K562 (cell line): ENCODE measurements around the gene APEX2. TPM values are rescaled to one million over a fixed set of nuclear protein-coding genes. Genes with fewer than 3 reads are reported as not detected.

ENCODE experiments used
- ARHGAP35 ChIP-seq: fragments of 450-650 bp; IDR thresholded peaks from 2 replicates; pipeline ENCODE4 v1.6.1; 2018; ENCODE audit not compliant: partially characterized antibody
- CEBPZ ChIP-seq: fragments of 150-350 bp; IDR thresholded peaks from 2 replicates; pipeline ENCODE4 v1.6.1; 2014; ENCODE audit warnings: low read depth, mild to moderate bottlenecking, low read length, borderline replicate concordance
- CREB3 ChIP-seq: fragments of 450-650 bp; conservative IDR thresholded peaks from 2 replicates; pipeline ENCODE4 v1.6.1; 2016; ENCODE audit warnings: missing genetic modification characterization, low read depth, mild to moderate bottlenecking, missing compliant biosample characterization, moderate library complexity
- ELF4 ChIP-seq: fragments of 450-650 bp; formaldehyde crosslinking; IDR thresholded peaks from 2 replicates; pipeline ENCODE4 v1.4.0; 2022; ENCODE audit warnings: missing genetic modification characterization
- GABPA ChIP-seq: fragments of 200-800 bp; sonication (Bioruptor generic); conservative IDR thresholded peaks from 2 replicates; pipeline ENCODE4 v1.6.1; 2016; ENCODE audit warnings: low read depth, missing genetic modification characterization, missing compliant biosample characterization
- GTF2A2 ChIP-seq: IDR thresholded peaks from 2 replicates; pipeline ENCODE4 v1.6.1; 2016; ENCODE audit warnings: mild to moderate bottlenecking, missing genetic modification characterization, missing compliant biosample characterization
- HSF4 ChIP-seq: fragments of 250-450 bp; sonication (Bioruptor Pico); IDR thresholded peaks from 2 replicates; pipeline ENCODE4 v2.1.2; 2022; ENCODE audit warnings: mild to moderate bottlenecking, moderate library complexity, borderline replicate concordance
- KAT7 ChIP-seq: sonication (generic); formaldehyde crosslinking; IDR thresholded peaks from 2 replicates; pipeline ENCODE4 v1.8.0; 2022; ENCODE audit warnings: missing genetic modification reagents, mild to moderate bottlenecking, borderline replicate concordance
- MYBL2 ChIP-seq, 2 experiments: fragments of 450-650 bp in 1 of 2; sonication (generic) in 1 of 2; formaldehyde crosslinking in 1 of 2; IDR thresholded peaks; 2 replicates each; pipeline versions ENCODE4 v1.6.1 to v1.8.1; 2017 to 2022; ENCODE audit warnings: borderline replicate concordance in 1 of 2, inconsistent platforms in 1 of 2, low read depth in 1 of 2, mild to moderate bottlenecking in 1 of 2, missing genetic modification reagents in 1 of 2, moderate library complexity in 1 of 2
- NFE2 ChIP-seq: IDR thresholded peaks from 2 replicates; pipeline ENCODE4 v1.6.1; 2014; ENCODE audit warnings: antibody characterized with exemption, low read depth
- PHB ChIP-seq: fragments of 250-450 bp; sonication (Bioruptor Pico); IDR thresholded peaks from 2 replicates; pipeline ENCODE4 v1.5.0; 2021
- SLC30A9 ChIP-seq: fragments of 250-450 bp; sonication (Bioruptor Pico); IDR thresholded peaks from 2 replicates; pipeline ENCODE4 v1.8.0; 2022; ENCODE audit warnings: mild to moderate bottlenecking, moderate library complexity
- SRF ChIP-seq, 2 experiments: fragments of 250-450, 450-650 bp in 1 of 2; sonication (Bioruptor Pico) in 1 of 2; sonication (generic) in 1 of 2; formaldehyde crosslinking; IDR thresholded peaks; 2 replicates each; pipeline versions ENCODE4 v1.5.0 to v1.5.1; 2020 to 2022; ENCODE audit warnings: mild to moderate bottlenecking in 1 of 2, missing genetic modification reagents in 1 of 2
- TEAD2 ChIP-seq: fragments of 450-650 bp; IDR thresholded peaks from 2 replicates; pipeline ENCODE4 v1.6.1; 2016; ENCODE audit warnings: missing genetic modification characterization, control low read depth, missing compliant biosample characterization
- ZNF398 ChIP-seq: fragments of 250-450 bp; sonication (Bioruptor Pico); IDR thresholded peaks from 2 replicates; pipeline ENCODE4 v1.8.0; 2021; ENCODE audit warnings: moderate library complexity, mild to moderate bottlenecking, inconsistent platforms
- ZNF57 ChIP-seq: fragments of 450-650 bp; formaldehyde crosslinking; IDR thresholded peaks from 2 replicates; pipeline ENCODE4 v1.4.0; 2020; ENCODE audit warnings: mild to moderate bottlenecking, moderate library complexity
- ZNF707 ChIP-seq: fragments of 250-450 bp; sonication (Bioruptor Pico); conservative IDR thresholded peaks from 2 replicates; pipeline ENCODE4 v1.8.0; 2022; ENCODE audit warnings: inconsistent platforms, mild to moderate bottlenecking, moderate library complexity
- ZNF764 ChIP-seq: fragments of 250-450 bp; sonication (Bioruptor Pico); IDR thresholded peaks from 2 replicates; pipeline ENCODE4 v1.4.0; 2020; ENCODE audit warnings: low read depth, mild to moderate bottlenecking, moderate library complexity
- ZNF780A ChIP-seq: fragments of 250-450 bp; sonication (Bioruptor Pico); IDR thresholded peaks from 2 replicates; pipeline ENCODE4 v1.5.0; 2021; ENCODE audit warnings: mild to moderate bottlenecking
- ZNF785 ChIP-seq: fragments of 250-450 bp; sonication (Bioruptor Pico); IDR thresholded peaks from 2 replicates; pipeline ENCODE4 v1.4.0; 2020; ENCODE audit warnings: mild to moderate bottlenecking
- polyA plus RNA-seq, 8 experiments: library from polyadenylated mRNA; depleted of rRNA in 4 of 8; stranded (reverse) in 5 of 8; unstranded in 3 of 8; fragments of >200 nt; fragmentation: Nextera tagmentation in 2 of 8; fragmentation: Illumina TruSeq in 1 of 8; extraction: Ambion mirVana in 2 of 8; extraction: Trizol in 1 of 8; gene quantifications; 2 replicates each; pipeline versions ENCODE4 v1.2.1 to v1.2.3, GENCODE V29; 2011 to 2014; ENCODE audit warnings: inconsistent platforms in 1 of 8, missing spikeins in 1 of 8
- total RNA-seq, 7 experiments: library from RNA; depleted of rRNA in 6 of 7; stranded (reverse); fragments of >200 nt in 6 of 7; fragmentation: Illumina TruSeq in 2 of 7; extraction: Trizol in 2 of 7; gene quantifications; 2 replicates each; pipeline versions ENCODE4 v1.2.1 to v1.2.3, GENCODE V29; 2011 to 2021; ENCODE audit warnings: low replicate concordance in 1 of 7
- TF ChIP-seq, protein P1 (sequence below): sonication (generic); formaldehyde crosslinking; IDR thresholded peaks from 2 replicates; pipeline ENCODE4 v1.8.0; 2022; ENCODE audit warnings: missing genetic modification reagents, mild to moderate bottlenecking, borderline replicate concordance

Gene APEX2
- total and polyA plus RNA-seq, 9 of the 15 experiments (the other 6 are each of a cell fraction or from before 2014, with no cell fraction given): 9.4 to 34.2 (median 25.9) TPM

- 0 out of 2 replicates have a peak, but pooled peaks have one; percentile 48 for TF ChIP-seq CREB3 (tag)
- TF ChIP-seq KAT7 (CRISPR knock-in tag): no peak
- TF ChIP-seq ZNF398 (CRISPR knock-in tag): no peak
- TF ChIP-seq TEAD2 (tag): no peak
- TF ChIP-seq NFE2: peak; percentile 83
- no peak for TF ChIP-seq GABPA (tag)
- TF ChIP-seq ZNF57 (CRISPR knock-in tag): no peak
- TF ChIP-seq, protein P1, sequence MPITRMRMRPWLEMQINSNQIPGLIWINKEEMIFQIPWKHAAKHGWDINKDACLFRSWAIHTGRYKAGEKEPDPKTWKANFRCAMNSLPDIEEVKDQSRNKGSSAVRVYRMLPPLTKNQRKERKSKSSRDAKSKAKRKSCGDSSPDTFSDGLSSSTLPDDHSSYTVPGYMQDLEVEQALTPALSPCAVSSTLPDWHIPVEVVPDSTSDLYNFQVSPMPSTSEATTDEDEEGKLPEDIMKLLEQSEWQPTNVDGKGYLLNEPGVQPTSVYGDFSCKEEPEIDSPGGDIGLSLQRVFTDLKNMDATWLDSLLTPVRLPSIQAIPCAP (CRISPR knock-in tag): no peak
- no peak for TF ChIP-seq ZNF785 (CRISPR knock-in tag)
- TF ChIP-seq CEBPZ: no peak
- no peak for TF ChIP-seq MYBL2 (IDR thresholded peaks at IDR 0.05; ENCODE audit: low read depth)
- TF ChIP-seq MYBL2 (CRISPR knock-in tag; IDR thresholded peaks at IDR 0.05; ENCODE audit: borderline replicate concordance): no peak
- TF ChIP-seq ZNF764: no peak
- no peak for TF ChIP-seq SLC30A9
- no peak for TF ChIP-seq SRF (CRISPR knock-in tag; IDR thresholded peaks at IDR 0.05)
- peak; percentile 68; the same call in 1 of the 2 replicates for TF ChIP-seq ELF4 (CRISPR knock-in tag)
- no peak for TF ChIP-seq GTF2A2 (tag)
- TF ChIP-seq ZNF780A (CRISPR knock-in tag): no peak
- no peak for TF ChIP-seq ARHGAP35
- no peak for TF ChIP-seq HSF4 (CRISPR knock-in tag)
- no peak for TF ChIP-seq ZNF707 (CRISPR knock-in tag)
- no peak for TF ChIP-seq PHB (CRISPR knock-in tag)
Observed at GRCh38 chrX:55014897-55015299, 14.7 kb downstream of the APEX2 start (continued).
